Kidney (tissue), 14 donors: ENCODE results near the gene TUT7. TPM values are rescaled to one million over a fixed set of nuclear protein-coding genes. Genes with fewer than 3 reads are reported as not detected.

Experiments
- DNase-seq, 5 donors: peaks; one replicate each; pipeline ENCODE4 v3.0.0-alpha.2; 2013 to 2020
- FAIRE-seq: peaks from 2 replicates; lab custom pipeline; 2012; peaks lifted over from hg19 to GRCh38; lab: Jason Lieb, UNC
- H3K27ac ChIP-seq, 2 donors: one replicate each; pipeline ENCODE4 v1.7.0; 2013; ENCODE audit warnings: low read depth in 2 of 2, low read length in 2 of 2, inconsistent platforms in 1 of 2
- H3K27me3 ChIP-seq: one replicate; pipeline ENCODE4 v1.7.1; 2013; ENCODE audit warnings: low read length, inconsistent platforms; ENCODE audit not compliant: control insufficient read depth, insufficient read depth
- H3K36me3 ChIP-seq, 3 donors: one replicate each; pipeline versions ENCODE4 v1.7.0 to v1.7.1; 2013; ENCODE audit warnings: low read length in 3 of 3, control low read depth in 1 of 3, inconsistent platforms in 1 of 3; ENCODE audit not compliant: insufficient read depth in 3 of 3, control insufficient read depth in 2 of 3
- H3K4me1 ChIP-seq, 3 donors: one replicate each; pipeline versions ENCODE4 v1.7.0 to v1.7.1; 2013; ENCODE audit warnings: low read length in 3 of 3, inconsistent platforms in 1 of 3, low read depth in 1 of 3; ENCODE audit not compliant: control insufficient read depth in 2 of 3, insufficient read depth in 2 of 3
- H3K4me3 ChIP-seq, 3 donors: one replicate each; pipeline versions ENCODE4 v1.7.0 to v1.8.1; 2013; ENCODE audit warnings: low read length in 3 of 3, control low read depth in 1 of 3, inconsistent platforms in 1 of 3
- H3K9ac ChIP-seq, 3 donors: one replicate each; pipeline versions ENCODE4 v1.7.0 to v1.7.1; 2013; ENCODE audit warnings: low read length in 3 of 3, control low read depth in 1 of 3, inconsistent platforms in 1 of 3
- H3K9me3 ChIP-seq, 3 donors: one replicate each; pipeline versions ENCODE4 v1.7.0 to v1.7.1; 2013; ENCODE audit warnings: low read length in 3 of 3, control low read depth in 1 of 3, inconsistent platforms in 1 of 3; ENCODE audit not compliant: control insufficient read depth in 2 of 3, insufficient read depth in 1 of 3
- CTCF ChIP-seq: IDR thresholded peaks from 3 replicates; pipeline ENCODE4 v1.5.1; 2012; ENCODE audit warnings: mild to moderate bottlenecking, moderate library complexity, borderline replicate concordance; ENCODE audit not compliant: insufficient read depth; ENCODE audit errors: extremely low read depth
- intact Hi-C: fragments of 100-400 bp; cut with DNase I; formaldehyde crosslinking; loops from one replicate; pipeline ENCODE4 v1.11.1; 2022
- polyA plus RNA-seq: library from polyadenylated mRNA; stranded (reverse); fragments of 350-450 nt; fragmentation: Illumina TruSeq; extraction: RNeasy Lipid Tissue Mini Kit (QIAGEN cat#74804); gene quantifications from one replicate; pipeline ENCODE4 v1.2.3, GENCODE V29; 2014; ENCODE audit warnings: low read depth, low replicate concordance; ENCODE audit not compliant: insufficient read depth
- total RNA-seq: library from RNA; stranded (reverse); fragmentation: NEBNext Ultra II Directional; extraction: Animal tissue kit (Norgen Biotek cat#: 25700); gene quantifications from one replicate; pipeline ENCODE4 v1.2.1, GENCODE V29; 2021
- donor health status: control.
- donor health status: control.
- donor health status: control.
- donor health status: control.
- donor health status: control.
- donor health status: DM: yes; HTN: yes; CAD: no.
- donor health status: Normal renal cell carcinoma (clear cell type).

The TUT7 gene
- total and polyA plus RNA-seq, 2 donors from 2014 or later, result 6.6 to 26.0 TPM

GRCh38 chr9:86308687-86309086, 45.5 kb downstream of the TUT7 start:
- intact Hi-C loops, result no loop called here

GRCh38 chr9:86304236-86304730, 49.9 kb downstream of the TUT7 start:
- intact Hi-C loops, result no loop called here
- Histone ChIP-seq H3K27ac (no peak overlapping the region), H3K4me3 (no peak overlapping the region), H3K36me3 (peaks cover 8 to 61% (median 27%) of the 10 kb centered on the region in 3 donors), H3K9me3 (no peaks in the 10 kb centered on the region), H3K27me3 (no peaks in the 10 kb centered on the region), H3K9ac (no peak overlapping the region), H3K4me1 (no peaks in the 10 kb centered on the region)
- no peak for FAIRE-seq
- TF ChIP-seq CTCF, result no peak
- DNase-seq, result peak in 1 of 5 donors; percentile 9

More at GRCh38 chr9:86308687-86309086, 45.5 kb downstream of the TUT7 start:
- H3K36me3 ChIP-seq, result peaks cover 2 to 43% (median 29%) of the 10 kb centered on the region in 3 donors
- no peaks in the 10 kb centered on the region for H3K27me3 ChIP-seq
- no peak overlapping the region for H3K9ac ChIP-seq
- no peaks in the 10 kb centered on the region for H3K9me3 ChIP-seq
- no peak overlapping the region for H3K27ac ChIP-seq
- FAIRE-seq (no peak), DNase-seq (no peak)
- no peak overlapping the region for H3K4me3 ChIP-seq
- no peaks in the 10 kb centered on the region for H3K4me1 ChIP-seq
- TF ChIP-seq CTCF, result no peak

GRCh38 chr9:86303316-86303975, 50.8 kb downstream of the TUT7 start:
- no peak for TF ChIP-seq CTCF
- no peaks in the 10 kb centered on the region for H3K27me3 ChIP-seq
- no peak overlapping the region for H3K4me3 ChIP-seq
- no peak overlapping the region for H3K27ac ChIP-seq
- no peaks in the 10 kb centered on the region for H3K9me3 ChIP-seq
- intact Hi-C loops, result no loop called here
- peaks cover 8 to 61% (median 33%) of the 10 kb centered on the region in 3 donors for H3K36me3 ChIP-seq
- DNase-seq (no peak), FAIRE-seq (no peak)
- H3K9ac ChIP-seq, result no peak overlapping the region
- no peaks in the 10 kb centered on the region for H3K4me1 ChIP-seq

GRCh38 chr9:86301686-86302085, 52.5 kb downstream of the TUT7 start:
- no peak for FAIRE-seq
- TF ChIP-seq CTCF, result no peak
- Histone ChIP-seq H3K4me1 (no peaks in the 10 kb centered on the region), H3K36me3 (peaks cover 8 to 60% (median 33%) of the 10 kb centered on the region in 3 donors), H3K9me3 (no peaks in the 10 kb centered on the region), H3K9ac (no peak overlapping the region), H3K27me3 (no peaks in the 10 kb centered on the region), H3K27ac (no peak overlapping the region), H3K4me3 (no peak overlapping the region)
- DNase-seq, result no peak
- intact Hi-C loops, result no loop called here
